ENCODE data around the gene ZSCAN26.

GRCh38 chr6:28263922-28264321, 3.0 kb upstream of the ZSCAN26 start:
- TF ChIP-seq EP300 (IDR thresholded peaks at IDR 0.05) = no peak
- TF ChIP-seq CTCF (IDR thresholded peaks at IDR 0.05) = no peak
